GM12878 (cell line): Measurements from ENCODE around the gene MYO19. TPM values are rescaled to one million over a fixed set of nuclear protein-coding genes. Genes with fewer than 3 reads are reported as not detected.
A peak's percentile ranks its signal among the peaks of the same experiment; 100 is the strongest.

Experiments
- BCL11A ChIP-seq: IDR thresholded peaks from 2 replicates; pipeline ENCODE4 v1.6.1; 2011; ENCODE audit warnings: low read depth, low read length
- CREM ChIP-seq: IDR thresholded peaks from 2 replicates; pipeline ENCODE4 v1.6.1; 2014; ENCODE audit warnings: antibody characterized with exemption, low read depth
- E2F4 ChIP-seq: IDR thresholded peaks from 2 replicates; pipeline ENCODE4 v1.6.1; 2012; ENCODE audit warnings: low read depth, low read length, improper control_type of control experiment
- EED ChIP-seq: sonication (generic); IDR thresholded peaks from 2 replicates; pipeline ENCODE4 v1.6.1; 2016; ENCODE audit warnings: antibody characterized with exemption, low read depth
- EP300 ChIP-seq, 2 experiments: fragments of 150-350 bp in 1 of 2; IDR thresholded peaks; 2 replicates each; pipeline ENCODE4 v1.6.1; 2011 to 2012; ENCODE audit warnings: low read depth in 2 of 2, low read length in 2 of 2, borderline replicate concordance in 1 of 2, improper control_type of control experiment in 1 of 2, inconsistent platforms in 1 of 2; ENCODE audit not compliant: control insufficient read depth in 1 of 2
- GABPA ChIP-seq: IDR thresholded peaks from 2 replicates; pipeline ENCODE4 v1.6.1; 2014; ENCODE audit warnings: antibody characterized with exemption, low read depth, mild to moderate bottlenecking, inconsistent platforms
- GATAD2B ChIP-seq: fragments of 450-650 bp; conservative IDR thresholded peaks from 2 replicates; pipeline ENCODE4 v1.6.1; 2017; ENCODE audit warnings: low read depth, mild to moderate bottlenecking, moderate library complexity
- IRF5 ChIP-seq: fragments of 450-650 bp; IDR thresholded peaks from 2 replicates; pipeline ENCODE4 v1.6.1; 2017; ENCODE audit warnings: borderline replicate concordance
- KAT2A ChIP-seq: conservative IDR thresholded peaks from 2 replicates; pipeline ENCODE4 v1.6.1; 2011; ENCODE audit warnings: low read depth, low read length; ENCODE audit not compliant: control insufficient read depth
- NKRF ChIP-seq: fragments of 450-650 bp; conservative IDR thresholded peaks from 2 replicates; pipeline ENCODE4 v1.6.1; 2017; ENCODE audit warnings: mild to moderate bottlenecking, moderate library complexity
- PML ChIP-seq: IDR thresholded peaks from 2 replicates; pipeline ENCODE4 v1.6.1; 2012; ENCODE audit warnings: low read length, inconsistent platforms
- POLR2AphosphoS2 ChIP-seq: IDR thresholded peaks from 2 replicates; pipeline ENCODE4 v1.6.1; 2011; ENCODE audit warnings: low read depth, mild to moderate bottlenecking, low read length, improper control_type of control experiment, moderate library complexity
- USF1 ChIP-seq: IDR thresholded peaks from 2 replicates; pipeline ENCODE4 v1.6.1; 2011; ENCODE audit warnings: borderline replicate concordance, low read depth, mild to moderate bottlenecking, moderate library complexity, mixed read lengths, low read length; ENCODE audit not compliant: insufficient read depth; ENCODE audit errors: extremely low read length
- ZNF622 ChIP-seq: fragments of 450-650 bp; IDR thresholded peaks from 2 replicates; pipeline ENCODE4 v1.6.1; 2017; ENCODE audit warnings: mild to moderate bottlenecking, inconsistent platforms
- polyA plus RNA-seq, 11 experiments: library from polyadenylated mRNA; depleted of rRNA in 4 of 11; unstranded in 6 of 11; stranded (reverse) in 5 of 11; fragments of >200 nt; fragmentation: Nextera tagmentation in 4 of 11; fragmentation: Illumina TruSeq in 1 of 11; extraction: Ambion mirVana in 4 of 11; extraction: Trizol in 1 of 11; gene quantifications; 1 replicate in 1 of 11; 2 replicates in 10 of 11; pipeline versions ENCODE4 v1.2.1 to v1.2.3, GENCODE V29; 2011 to 2016; ENCODE audit warnings: inconsistent platforms in 2 of 11, missing spikeins in 2 of 11, low read depth in 1 of 11
- total RNA-seq, 4 experiments: library from RNA; depleted of rRNA in 3 of 4; stranded (reverse); fragments of >200 nt in 3 of 4; fragmentation: Illumina TruSeq in 1 of 4; extraction: Trizol in 1 of 4; gene quantifications; 2 replicates each; pipeline versions ENCODE4 v1.2.1 to v1.2.3, GENCODE V29; 2013 to 2021
- TF ChIP-seq, protein P1 (sequence below): fragments of 450-650 bp; IDR thresholded peaks from 2 replicates; pipeline ENCODE4 v1.6.1; 2017; ENCODE audit warnings: mild to moderate bottlenecking, moderate library complexity
- TF ChIP-seq, protein P2 (sequence below): IDR thresholded peaks from 2 replicates; pipeline ENCODE4 v1.6.1; 2011; ENCODE audit warnings: mild to moderate bottlenecking, low read depth, low read length, moderate library complexity; ENCODE audit not compliant: insufficient replicate concordance

Gene MYO19
- total and polyA plus RNA-seq, 10 of the 15 experiments (the other 5 are each of a cell fraction or from before 2014, with no cell fraction given), result 11.4 to 103 (median 67.1) TPM

DNA sequence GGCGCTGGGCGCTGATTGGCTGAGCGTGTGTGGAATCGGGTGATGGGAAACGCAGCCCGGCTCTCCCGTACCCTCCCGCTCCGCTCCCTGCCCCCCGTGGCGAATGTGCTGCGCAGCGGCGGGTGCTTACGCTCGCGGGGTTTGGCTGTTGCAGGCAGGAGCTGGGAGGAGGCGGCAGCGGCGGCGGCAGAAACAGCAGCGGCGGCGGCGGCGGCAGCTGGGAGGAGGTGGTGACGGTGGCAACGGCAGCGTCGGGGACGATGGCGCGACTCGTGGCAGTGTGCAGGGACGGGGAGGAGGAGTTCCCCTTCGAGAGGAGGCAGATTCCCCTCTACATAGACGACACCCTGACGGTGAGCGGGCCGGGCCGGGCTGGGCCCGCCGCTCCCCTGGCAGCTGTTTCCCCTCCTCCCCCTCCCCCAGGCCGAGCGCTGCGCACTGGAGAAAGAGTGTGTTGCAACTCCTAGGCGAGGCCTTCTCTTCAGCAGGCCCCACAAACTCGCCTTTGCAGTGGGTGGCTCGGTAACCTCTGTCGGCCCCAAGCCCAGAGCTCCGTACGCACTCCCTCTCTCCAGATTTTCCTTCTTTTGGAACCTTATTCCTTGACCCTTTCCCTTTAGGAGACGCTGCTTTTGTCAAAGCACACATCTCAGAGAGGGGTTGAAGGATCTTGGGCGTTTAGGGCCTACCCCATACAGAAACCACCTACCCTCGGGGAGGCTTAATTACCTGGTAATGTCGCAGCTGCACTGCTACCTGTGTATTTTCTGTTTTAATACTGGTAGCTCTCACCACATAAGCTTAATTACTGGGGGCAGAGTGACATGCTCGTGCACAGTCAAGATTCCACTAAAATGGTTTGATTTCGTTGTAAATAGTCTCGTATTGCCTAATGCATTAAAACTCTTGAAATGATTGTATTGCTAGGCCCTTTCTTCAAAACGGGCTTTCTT, 11.1 kb upstream of the MYO19 start (continued):
- TF ChIP-seq, protein P1, sequence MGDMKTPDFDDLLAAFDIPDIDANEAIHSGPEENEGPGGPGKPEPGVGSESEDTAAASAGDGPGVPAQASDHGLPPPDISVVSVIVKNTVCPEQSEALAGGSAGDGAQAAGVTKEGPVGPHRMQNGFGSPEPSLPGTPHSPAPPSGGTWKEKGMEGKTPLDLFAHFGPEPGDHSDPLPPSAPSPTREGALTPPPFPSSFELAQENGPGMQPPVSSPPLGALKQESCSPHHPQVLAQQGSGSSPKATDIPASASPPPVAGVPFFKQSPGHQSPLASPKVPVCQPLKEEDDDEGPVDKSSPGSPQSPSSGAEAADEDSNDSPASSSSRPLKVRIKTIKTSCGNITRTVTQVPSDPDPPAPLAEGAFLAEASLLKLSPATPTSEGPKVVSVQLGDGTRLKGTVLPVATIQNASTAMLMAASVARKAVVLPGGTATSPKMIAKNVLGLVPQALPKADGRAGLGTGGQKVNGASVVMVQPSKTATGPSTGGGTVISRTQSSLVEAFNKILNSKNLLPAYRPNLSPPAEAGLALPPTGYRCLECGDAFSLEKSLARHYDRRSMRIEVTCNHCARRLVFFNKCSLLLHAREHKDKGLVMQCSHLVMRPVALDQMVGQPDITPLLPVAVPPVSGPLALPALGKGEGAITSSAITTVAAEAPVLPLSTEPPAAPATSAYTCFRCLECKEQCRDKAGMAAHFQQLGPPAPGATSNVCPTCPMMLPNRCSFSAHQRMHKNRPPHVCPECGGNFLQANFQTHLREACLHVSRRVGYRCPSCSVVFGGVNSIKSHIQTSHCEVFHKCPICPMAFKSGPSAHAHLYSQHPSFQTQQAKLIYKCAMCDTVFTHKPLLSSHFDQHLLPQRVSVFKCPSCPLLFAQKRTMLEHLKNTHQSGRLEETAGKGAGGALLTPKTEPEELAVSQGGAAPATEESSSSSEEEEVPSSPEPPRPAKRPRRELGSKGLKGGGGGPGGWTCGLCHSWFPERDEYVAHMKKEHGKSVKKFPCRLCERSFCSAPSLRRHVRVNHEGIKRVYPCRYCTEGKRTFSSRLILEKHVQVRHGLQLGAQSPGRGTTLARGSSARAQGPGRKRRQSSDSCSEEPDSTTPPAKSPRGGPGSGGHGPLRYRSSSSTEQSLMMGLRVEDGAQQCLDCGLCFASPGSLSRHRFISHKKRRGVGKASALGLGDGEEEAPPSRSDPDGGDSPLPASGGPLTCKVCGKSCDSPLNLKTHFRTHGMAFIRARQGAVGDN, result peak; percentile 21; the same call in 1 of the 2 replicates
- TF ChIP-seq KAT2A (no peak), ZNF622 (no peak), IRF5 (no peak), GATAD2B (0 out of 2 replicates have a peak, but pooled peaks have one; percentile 30), POLR2AphosphoS2 (no peak; the same call in 1 of the 2 replicates), PML (no peak), BCL11A (peak; percentile 36; the same call in 1 of the 2 replicates), EP300 (IDR thresholded peaks at IDR 0.05; ENCODE audit: borderline replicate concordance in 1 of 2, control insufficient read depth in 1 of 2, low read depth in 2 of 2, low read length in 2 of 2) (peak in 1 of 2 experiments; percentile 99; a peak in 2 of 4 replicates), CREM (peak; percentile 84), E2F4 (peak; percentile 45; the same call in 1 of the 2 replicates), NKRF (no peak; the same call in none of the 2 replicates), GABPA (no peak), USF1 (no peak), EED (no peak; the same call in 1 of the 2 replicates)
- TF ChIP-seq, protein P2, sequence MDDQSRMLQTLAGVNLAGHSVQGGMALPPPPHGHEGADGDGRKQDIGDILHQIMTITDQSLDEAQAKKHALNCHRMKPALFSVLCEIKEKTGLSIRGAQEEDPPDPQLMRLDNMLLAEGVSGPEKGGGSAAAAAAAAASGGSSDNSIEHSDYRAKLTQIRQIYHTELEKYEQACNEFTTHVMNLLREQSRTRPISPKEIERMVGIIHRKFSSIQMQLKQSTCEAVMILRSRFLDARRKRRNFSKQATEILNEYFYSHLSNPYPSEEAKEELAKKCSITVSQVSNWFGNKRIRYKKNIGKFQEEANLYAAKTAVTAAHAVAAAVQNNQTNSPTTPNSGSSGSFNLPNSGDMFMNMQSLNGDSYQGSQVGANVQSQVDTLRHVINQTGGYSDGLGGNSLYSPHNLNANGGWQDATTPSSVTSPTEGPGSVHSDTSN, result peak; percentile 57
